Neural cell (in vitro differentiated cells): ENCODE results near the gene ENOX1.

Experiments used
- CTCF ChIP-seq: fragments of 450-650 bp; IDR thresholded peaks from 2 replicates; pipeline ENCODE4 v1.5.1; 2014; ENCODE audit warnings: antibody characterized with exemption, mild to moderate bottlenecking, moderate library complexity; ENCODE audit not compliant: poor library complexity, severe bottlenecking
- EP300 ChIP-seq: fragments of 450-650 bp; conservative IDR thresholded peaks from 2 replicates; pipeline ENCODE4 v1.6.1; 2014; ENCODE audit warnings: antibody characterized with exemption, mild to moderate bottlenecking, moderate library complexity; ENCODE audit not compliant: poor library complexity, severe bottlenecking
- POLR2AphosphoS5 ChIP-seq: IDR thresholded peaks from 2 replicates; pipeline ENCODE4 v1.6.1; 2012
- RAD21 ChIP-seq: fragments of 450-650 bp; conservative IDR thresholded peaks from 2 replicates; pipeline ENCODE4 v1.6.1; 2014; ENCODE audit warnings: antibody characterized with exemption, mild to moderate bottlenecking, moderate library complexity

GRCh38 chr13:43544631-43545030, 242.1 kb downstream of the ENOX1 start:
- no peak for TF ChIP-seq EP300
- TF ChIP-seq CTCF: no peak
- no peak for TF ChIP-seq RAD21
- no peak for TF ChIP-seq POLR2AphosphoS5
